ENCODE data around the gene MSMB.
"Not testable (repeated sequence)": the region's sequence is repeated elsewhere in the genome, so short reads cannot be mapped to it uniquely, and the experiment has no call there.

Gene MSMB

GRCh38 chr10:46069771-46070463 lies 23.8 kb upstream of the MSMB start:
- no peak for DNase-seq (ENCODE audit: low read depth)

- no peak for DNase-seq (ENCODE audit: low read depth)
Measured at GRCh38 chr10:46068905-46069304, 22.8 kb upstream of the MSMB start.

GRCh38 chr10:46068117-46068516 lies 22.0 kb upstream of the MSMB start:
- DNase-seq (ENCODE audit: low read depth) = no peak

- no peak for DNase-seq (ENCODE audit: low read depth)
Measured at GRCh38 chr10:46064269-46064817, 18.3 kb upstream of the MSMB start.

- DNase-seq (ENCODE audit: low read depth) = no peak
Measured at GRCh38 chr10:46062723-46063428, 16.8 kb upstream of the MSMB start.

GRCh38 chr10:46060706-46061105 lies 14.6 kb upstream of the MSMB start:
- DNase-seq (ENCODE audit: low read depth) = no peak

DNA sequence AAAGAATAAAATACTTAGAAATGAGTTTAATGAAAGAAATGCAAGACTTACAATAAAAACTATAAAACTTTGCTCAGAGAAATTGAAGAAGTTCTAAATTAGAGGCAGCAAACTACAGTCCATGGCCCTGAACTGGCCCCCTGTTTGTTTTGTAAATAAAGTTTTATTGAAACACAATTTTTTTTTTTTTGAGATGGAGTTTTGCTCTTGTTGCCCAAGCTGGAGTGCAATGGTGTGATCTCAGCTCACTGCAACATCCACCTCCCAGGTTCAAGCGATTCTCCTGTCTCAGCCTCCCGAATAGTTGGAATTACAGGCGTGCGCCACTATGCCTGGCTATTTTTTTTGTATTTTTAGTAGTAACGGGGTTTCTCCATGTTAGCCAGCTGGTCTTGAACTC lies 11.9 kb upstream of the MSMB start:
- not testable (repeated sequence) for DNase-seq (ENCODE audit: low read depth)

DNA sequence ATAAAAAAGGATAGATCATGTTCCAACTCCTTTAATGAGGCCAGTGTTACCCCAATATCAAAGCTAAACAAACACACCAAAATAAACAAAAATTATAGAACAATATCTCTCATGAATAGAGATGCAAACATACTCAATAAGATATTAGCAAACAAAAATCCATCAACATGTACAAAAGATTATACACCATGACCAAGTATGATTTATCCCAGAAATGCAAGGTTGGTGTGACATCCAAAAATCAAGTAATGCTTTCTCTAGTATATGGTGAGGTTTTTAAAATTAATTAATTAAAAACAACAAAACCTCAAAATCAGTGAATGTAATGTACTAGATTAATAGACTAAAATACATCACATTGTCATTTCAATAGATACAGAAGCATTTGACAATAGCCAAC lies 11.0 kb upstream of the MSMB start:
- DNase-seq (ENCODE audit: low read depth) = no peak

GRCh38 chr10:46055771-46056170 lies 9.7 kb upstream of the MSMB start:
- no peak for DNase-seq (ENCODE audit: low read depth)

DNA sequence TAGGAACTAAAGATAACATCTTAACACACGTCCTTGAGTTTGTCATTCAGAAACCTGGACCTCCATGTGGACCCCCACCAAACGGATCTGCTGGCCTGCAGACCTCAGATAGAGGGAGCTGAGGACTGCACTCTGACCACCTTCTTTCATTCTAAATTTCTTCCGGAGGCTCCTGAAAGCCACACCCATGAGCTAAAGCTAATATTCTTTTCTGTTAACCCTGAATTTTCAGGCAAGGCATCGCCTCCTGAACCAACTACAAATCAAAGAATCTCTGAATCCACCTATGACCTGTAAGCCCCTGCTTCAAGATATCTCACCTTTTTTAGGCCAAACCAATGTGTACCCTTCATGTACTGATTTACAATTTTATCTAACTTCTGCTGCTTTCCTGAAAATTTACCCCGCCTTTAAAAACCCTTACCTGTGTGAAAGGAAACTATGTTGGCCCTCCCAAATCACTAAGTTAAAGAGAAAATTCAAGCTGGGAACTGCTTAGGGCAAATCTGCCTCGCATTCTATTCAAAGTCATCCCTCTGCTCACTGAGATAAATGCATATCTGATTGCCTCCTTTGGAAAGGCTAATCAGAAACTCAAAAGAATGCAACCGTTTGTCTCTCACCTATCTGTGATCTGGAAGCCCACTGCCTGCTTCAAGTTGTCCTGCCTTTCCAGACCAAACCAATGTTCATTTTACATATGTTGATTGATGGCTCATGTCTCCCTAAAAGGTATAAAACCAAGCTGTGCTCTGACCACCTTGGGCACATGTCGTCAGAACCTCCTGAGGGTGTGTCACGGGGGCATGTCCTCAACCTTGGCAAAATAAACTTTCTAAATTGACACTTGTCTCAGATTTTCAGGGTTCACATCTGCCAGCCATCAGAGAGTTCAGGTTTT lies 7.7 kb upstream of the MSMB start:
- DNase-seq (ENCODE audit: low read depth) = no peak

- DNase-seq (ENCODE audit: low read depth) = no peak
Measured at GRCh38 chr10:46052791-46053375, 6.8 kb upstream of the MSMB start.

DNA sequence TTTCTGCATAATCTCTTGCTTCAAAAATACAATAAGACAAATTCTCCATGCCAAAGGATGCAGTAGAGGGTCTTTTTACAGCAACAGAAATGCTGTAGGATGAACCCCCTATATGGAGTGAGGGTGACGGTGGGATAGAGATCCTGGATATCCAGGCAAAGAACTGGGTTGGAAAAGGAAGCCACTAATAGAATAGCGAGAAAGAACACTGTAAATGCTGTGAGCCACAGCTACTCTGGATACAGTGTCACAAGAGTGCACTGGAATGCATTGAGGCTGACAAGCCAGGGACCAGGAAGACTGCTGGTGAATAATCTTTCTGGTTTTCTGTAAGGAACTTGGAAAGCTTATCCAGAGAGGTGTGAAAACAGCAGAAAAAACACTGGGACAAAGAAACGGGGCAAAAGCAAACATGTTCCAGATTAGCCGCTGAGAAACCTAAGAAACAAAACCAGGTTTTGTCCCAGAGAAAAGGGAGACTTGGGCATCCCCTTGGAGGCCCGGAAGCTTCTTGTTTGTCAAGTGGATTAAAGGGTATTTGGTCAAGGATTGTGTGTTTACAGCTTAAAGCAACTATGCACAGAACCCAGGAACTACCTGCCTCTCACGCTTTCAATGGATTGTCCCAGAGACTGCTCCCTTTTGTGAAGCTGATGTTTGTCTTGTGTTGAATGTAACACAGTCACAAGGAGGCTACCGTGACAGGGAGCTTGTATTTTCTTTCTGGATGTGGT lies 6.2 kb upstream of the MSMB start:
- no peak for DNase-seq (ENCODE audit: low read depth)

DNA sequence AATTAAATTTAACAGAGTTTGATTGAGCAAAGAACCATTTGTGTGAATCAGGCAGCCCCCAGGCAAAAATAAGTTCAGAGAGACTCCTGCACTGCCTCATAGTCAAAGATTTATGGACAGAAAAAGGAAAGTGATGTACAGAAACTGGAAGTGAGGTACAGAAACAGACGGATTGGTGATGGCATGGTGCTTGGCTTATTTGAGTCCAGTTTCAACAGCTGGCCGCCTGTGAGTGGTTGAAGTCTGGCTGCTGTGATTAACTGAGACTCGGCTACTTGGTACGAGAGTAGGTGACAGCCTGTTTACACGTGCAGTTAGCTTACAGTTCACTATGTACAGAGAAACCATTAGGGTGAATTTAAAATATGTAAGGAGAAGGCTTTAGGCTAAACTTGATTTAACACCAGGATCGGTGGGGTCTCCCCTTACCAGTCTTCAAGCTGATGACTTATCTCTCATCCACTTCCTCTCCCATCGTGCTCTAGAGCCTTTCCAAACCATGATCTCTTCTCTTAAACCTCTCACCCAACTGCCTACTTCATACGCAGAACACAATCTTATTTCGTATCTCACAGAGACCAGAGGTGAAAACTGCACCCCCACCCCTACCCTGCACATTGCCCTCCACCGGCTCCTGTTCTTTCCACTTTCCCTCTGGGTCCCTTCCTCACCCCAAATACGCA lies 5.0 kb upstream of the MSMB start:
- DNase-seq (ENCODE audit: low read depth) = no peak

DNA sequence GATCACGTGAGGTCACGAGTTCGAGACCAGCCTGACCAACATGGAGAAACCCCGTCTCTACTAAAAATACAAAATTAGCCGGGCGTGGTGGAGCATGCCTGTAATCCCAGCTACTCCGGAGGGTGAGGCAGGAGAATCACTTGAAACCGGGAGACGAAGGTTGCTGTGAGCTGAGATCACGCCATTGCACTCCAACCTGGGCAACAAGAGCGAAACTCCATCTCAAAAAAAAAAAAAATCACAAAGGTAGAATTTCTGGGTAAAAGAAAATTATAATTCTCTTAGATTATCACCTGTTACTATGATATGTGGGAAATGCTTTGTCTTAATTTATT lies 3.4 kb upstream of the MSMB start:
- DNase-seq (ENCODE audit: low read depth) = not testable (repeated sequence)

- no peak for DNase-seq (ENCODE audit: low read depth)
Measured at GRCh38 chr10:46048152-46048551, 2.1 kb upstream of the MSMB start.

DNA sequence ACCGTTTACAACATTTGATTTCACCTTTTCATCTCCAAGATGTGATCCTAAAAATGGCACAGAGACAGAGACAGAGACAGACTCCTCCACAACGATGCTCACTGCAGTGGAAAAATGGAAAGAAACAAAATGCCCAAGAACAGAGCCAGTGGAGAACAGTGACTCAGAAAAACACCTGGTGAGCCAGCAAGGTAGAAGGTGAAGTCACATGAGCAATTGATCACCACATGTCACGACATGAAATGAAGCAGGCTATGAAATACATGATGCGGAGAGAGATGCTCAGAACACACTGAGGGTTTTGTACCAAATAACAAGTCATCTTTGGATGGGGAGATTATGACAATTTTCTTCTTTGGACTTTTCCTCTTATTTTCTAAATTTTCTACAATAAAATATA lies 3.5 kb downstream of the MSMB start:
- DNase-seq (ENCODE audit: low read depth) = no peak

- DNase-seq (ENCODE audit: low read depth) = no peak
Measured at GRCh38 chr10:46040004-46040403, 6.1 kb downstream of the MSMB start.

DNA sequence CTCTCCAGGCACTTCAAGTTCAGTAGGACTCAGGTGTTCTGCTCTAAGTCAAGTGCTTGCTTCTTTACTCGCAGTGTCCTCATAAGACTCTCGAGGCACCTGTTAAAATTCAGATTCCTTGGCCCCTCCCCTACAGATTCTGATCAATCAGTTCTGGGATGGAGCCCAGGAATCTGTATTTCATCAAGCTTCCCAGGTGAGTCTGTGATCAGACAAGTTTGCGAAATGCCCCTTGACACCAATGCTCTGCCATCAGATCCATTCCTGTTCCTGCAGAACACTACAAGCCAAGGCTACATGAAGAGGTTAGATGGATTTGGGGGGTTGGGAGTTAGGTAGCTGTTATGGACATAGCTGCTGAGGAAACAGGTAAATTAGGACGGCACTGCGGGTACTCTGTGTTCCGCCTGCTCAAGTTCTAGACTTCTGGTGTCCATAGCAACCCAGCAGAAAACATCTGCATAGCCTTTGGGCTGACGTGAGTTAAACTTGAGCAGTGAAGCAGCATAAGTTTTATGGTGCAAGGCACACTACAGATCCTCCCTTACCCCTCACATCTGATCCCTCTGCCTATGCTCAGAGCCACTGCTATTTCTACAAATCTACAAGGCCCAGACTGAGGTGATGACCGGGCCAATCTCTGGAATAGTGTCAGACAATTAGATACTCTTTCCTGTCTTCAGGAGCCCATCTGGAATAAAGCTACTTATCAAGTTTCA lies 8.8 kb downstream of the MSMB start:
- no peak for DNase-seq (ENCODE audit: low read depth)

DNA sequence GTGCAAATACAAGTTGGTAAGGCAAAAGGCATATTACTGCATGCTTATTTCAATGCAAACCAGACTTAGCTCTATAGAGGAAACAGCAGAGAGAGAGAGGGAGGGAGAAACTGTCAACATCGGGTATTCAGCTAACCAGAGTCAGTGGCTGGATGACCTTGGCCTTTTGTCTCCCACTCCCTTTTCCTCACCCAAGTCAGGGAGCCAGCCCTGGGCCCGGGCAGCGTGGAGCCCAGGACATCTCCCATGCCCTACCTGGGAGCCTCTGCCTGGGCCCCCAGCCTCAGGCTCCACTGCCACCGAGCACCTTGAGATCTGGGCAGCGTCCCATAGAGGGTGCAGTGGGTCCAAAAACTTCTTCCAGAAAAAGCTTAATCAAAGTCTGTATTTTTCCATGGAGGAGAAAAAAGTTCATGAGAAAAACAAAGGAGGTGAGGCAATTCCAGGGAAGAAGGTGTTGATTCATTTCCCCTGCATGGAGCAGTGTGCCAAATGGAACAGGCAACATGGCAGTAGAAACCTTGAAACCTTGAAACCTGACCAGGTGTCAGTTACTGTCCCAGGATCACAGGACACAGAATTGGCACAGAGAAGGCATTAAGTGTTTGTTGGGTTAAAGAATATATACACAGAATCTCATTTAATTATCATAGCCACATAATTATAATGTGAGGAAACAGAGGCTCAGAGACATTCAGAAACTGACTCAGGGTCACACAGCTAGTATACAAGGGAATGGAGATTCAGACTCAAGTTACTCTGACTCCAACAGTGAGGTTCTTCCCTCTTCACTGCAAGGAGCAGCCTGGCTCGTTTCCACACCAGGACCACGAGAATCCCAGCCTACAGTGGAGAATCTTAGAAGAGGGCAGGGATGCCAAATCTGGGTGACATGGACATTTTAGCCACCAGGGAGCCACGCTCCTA lies 9.9 kb downstream of the MSMB start:
- DNase-seq (ENCODE audit: low read depth) = no peak
